Ishikawa (cell line): ENCODE measurements around the gene MBNL3.

ENCODE experiments used
- CEBPB ChIP-seq: IDR thresholded peaks from 2 replicates; pipeline ENCODE4 v1.6.1; 2012
- CREB1 ChIP-seq: IDR thresholded peaks from 2 replicates; pipeline ENCODE4 v1.6.1; 2012; ENCODE audit warnings: low read depth
- EGR1 ChIP-seq: IDR thresholded peaks from 2 replicates; pipeline ENCODE4 v1.6.1; 2012
- EP300 ChIP-seq: IDR thresholded peaks from 2 replicates; pipeline ENCODE4 v1.6.1; 2012; ENCODE audit warnings: borderline replicate concordance
- FOXM1 ChIP-seq: IDR thresholded peaks from 2 replicates; pipeline ENCODE4 v1.6.1; 2012; ENCODE audit warnings: low read depth, borderline replicate concordance
- NFIC ChIP-seq: IDR thresholded peaks from 2 replicates; pipeline ENCODE4 v1.6.1; 2012
- RAD21 ChIP-seq: IDR thresholded peaks from 2 replicates; pipeline ENCODE4 v1.6.1; 2012; ENCODE audit warnings: low read depth
- TAF1 ChIP-seq: IDR thresholded peaks from 2 replicates; pipeline ENCODE4 v1.6.1; 2012; ENCODE audit warnings: low read depth, mild to moderate bottlenecking
- TCF12 ChIP-seq: IDR thresholded peaks from 2 replicates; pipeline ENCODE4 v1.6.1; 2012; ENCODE audit warnings: low read depth
- TEAD4 ChIP-seq: IDR thresholded peaks from 2 replicates; pipeline ENCODE4 v1.6.1; 2012
- YY1 ChIP-seq: IDR thresholded peaks from 2 replicates; pipeline ENCODE4 v1.6.1; 2012; ENCODE audit warnings: low read depth
- ZBTB7A ChIP-seq: IDR thresholded peaks from 2 replicates; pipeline ENCODE4 v1.6.1; 2012; ENCODE audit warnings: low read depth
- TF ChIP-seq, protein P1 (sequence below): IDR thresholded peaks from 2 replicates; pipeline ENCODE4 v1.6.1; 2012
- TF ChIP-seq, protein P2 (sequence below): IDR thresholded peaks from 2 replicates; pipeline ENCODE4 v1.6.1; 2012
- TF ChIP-seq, protein P3 (sequence below): IDR thresholded peaks from 2 replicates; pipeline ENCODE4 v1.6.1; 2012; ENCODE audit warnings: low read depth, mild to moderate bottlenecking

The MBNL3 gene

DNA sequence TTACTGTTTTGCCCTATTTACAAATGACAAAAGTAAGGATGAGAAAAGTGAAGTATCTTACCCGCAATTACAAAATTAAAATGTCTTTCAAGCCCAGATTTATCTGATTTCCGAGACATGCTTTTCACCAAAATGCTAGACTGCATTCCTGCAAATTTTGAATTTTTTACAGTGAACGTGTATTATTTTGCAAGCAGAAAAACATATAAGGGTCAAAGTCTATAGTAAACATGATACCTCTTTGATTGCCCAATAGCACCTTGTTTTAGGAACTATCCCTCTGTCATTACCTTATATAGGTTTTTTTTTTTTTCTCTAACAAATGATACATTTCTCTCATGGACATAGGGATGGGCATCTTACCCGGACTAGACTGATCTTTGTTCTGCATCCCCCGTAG, 135.4 kb downstream of the MBNL3 start:
- no peak for TF ChIP-seq EGR1
- TF ChIP-seq, protein P1, sequence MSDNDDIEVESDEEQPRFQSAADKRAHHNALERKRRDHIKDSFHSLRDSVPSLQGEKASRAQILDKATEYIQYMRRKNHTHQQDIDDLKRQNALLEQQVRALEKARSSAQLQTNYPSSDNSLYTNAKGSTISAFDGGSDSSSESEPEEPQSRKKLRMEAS: no peak

DNA sequence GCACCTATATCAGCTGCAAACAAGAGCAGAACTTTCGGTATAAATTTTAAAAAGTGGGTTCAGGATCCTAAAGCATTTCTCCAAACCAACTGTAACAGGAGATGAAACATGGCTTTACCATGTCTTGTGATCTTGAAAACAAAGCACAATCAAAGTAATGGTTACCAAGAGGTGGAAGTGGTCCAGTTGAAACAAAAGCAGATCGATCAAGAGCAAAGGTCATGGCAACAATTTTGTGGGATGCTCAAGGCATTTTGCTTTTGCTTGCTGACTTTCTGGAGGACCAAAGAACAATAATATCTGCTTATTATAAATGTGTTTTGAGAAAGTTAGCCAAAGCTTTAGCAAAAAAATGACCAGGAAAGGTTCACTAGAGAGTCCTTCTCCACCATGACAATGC, 152.7 kb downstream of the MBNL3 start:
- TF ChIP-seq, protein P1: no peak
- TF ChIP-seq CEBPB (no peak), NFIC (no peak), TAF1 (no peak), YY1 (no peak), TEAD4 (no peak), RAD21 (no peak), FOXM1 (no peak), EP300 (no peak), CREB1 (no peak), ZBTB7A (no peak), TCF12 (no peak)
- TF ChIP-seq, protein P2, sequence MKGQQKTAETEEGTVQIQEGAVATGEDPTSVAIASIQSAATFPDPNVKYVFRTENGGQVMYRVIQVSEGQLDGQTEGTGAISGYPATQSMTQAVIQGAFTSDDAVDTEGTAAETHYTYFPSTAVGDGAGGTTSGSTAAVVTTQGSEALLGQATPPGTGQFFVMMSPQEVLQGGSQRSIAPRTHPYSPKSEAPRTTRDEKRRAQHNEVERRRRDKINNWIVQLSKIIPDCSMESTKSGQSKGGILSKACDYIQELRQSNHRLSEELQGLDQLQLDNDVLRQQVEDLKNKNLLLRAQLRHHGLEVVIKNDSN: no peak
- TF ChIP-seq, protein P3, sequence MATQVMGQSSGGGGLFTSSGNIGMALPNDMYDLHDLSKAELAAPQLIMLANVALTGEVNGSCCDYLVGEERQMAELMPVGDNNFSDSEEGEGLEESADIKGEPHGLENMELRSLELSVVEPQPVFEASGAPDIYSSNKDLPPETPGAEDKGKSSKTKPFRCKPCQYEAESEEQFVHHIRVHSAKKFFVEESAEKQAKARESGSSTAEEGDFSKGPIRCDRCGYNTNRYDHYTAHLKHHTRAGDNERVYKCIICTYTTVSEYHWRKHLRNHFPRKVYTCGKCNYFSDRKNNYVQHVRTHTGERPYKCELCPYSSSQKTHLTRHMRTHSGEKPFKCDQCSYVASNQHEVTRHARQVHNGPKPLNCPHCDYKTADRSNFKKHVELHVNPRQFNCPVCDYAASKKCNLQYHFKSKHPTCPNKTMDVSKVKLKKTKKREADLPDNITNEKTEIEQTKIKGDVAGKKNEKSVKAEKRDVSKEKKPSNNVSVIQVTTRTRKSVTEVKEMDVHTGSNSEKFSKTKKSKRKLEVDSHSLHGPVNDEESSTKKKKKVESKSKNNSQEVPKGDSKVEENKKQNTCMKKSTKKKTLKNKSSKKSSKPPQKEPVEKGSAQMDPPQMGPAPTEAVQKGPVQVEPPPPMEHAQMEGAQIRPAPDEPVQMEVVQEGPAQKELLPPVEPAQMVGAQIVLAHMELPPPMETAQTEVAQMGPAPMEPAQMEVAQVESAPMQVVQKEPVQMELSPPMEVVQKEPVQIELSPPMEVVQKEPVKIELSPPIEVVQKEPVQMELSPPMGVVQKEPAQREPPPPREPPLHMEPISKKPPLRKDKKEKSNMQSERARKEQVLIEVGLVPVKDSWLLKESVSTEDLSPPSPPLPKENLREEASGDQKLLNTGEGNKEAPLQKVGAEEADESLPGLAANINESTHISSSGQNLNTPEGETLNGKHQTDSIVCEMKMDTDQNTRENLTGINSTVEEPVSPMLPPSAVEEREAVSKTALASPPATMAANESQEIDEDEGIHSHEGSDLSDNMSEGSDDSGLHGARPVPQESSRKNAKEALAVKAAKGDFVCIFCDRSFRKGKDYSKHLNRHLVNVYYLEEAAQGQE: no peak

DNA sequence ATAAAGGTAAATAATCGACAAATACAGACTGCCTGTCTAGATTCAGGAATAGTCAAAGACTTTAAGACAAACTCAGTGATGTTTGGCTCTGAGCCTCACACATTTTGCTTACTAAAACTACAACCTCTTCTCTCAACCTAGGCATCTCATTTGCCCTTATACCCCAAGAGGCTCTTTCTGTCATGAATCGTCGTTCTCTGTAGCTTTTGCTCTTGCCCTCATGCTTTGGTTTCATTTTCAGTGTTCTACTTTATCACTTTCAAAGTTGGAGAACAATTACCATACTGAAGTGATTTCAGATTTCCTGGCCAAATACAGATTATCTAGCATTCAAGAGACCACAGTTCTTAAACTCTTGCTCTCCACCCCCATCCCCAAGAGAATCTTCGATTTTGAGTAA, 155.5 kb downstream of the MBNL3 start:
- TF ChIP-seq EP300 (no peak), YY1 (no peak), NFIC (no peak), TEAD4 (no peak), TCF12 (no peak), FOXM1 (no peak), EGR1 (no peak), TAF1 (no peak)
- TF ChIP-seq, protein P2: no peak
- TF ChIP-seq, protein P1: no peak

DNA sequence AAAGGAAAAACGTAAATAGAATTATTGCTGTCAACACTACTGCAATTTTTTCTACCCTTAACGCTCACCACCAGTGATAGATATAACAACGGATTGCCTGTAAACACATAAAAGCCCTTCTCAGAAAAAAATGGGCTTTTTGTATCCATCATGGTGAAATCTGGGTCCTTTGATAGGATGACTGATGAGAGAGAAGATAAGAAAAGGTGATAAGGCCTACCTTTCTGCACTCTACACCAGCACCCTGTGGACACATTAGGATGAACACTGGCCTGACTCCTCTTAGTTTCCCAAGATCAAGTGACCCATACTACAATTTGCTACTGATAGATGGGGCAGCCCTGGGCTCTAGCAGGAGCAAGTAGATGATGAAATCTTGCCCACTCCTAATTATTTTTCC, 157.3 kb downstream of the MBNL3 start:
- TF ChIP-seq EP300: no peak
- TF ChIP-seq FOXM1: no peak
- TF ChIP-seq TEAD4: no peak
- TF ChIP-seq CEBPB: no peak
- no peak for TF ChIP-seq TCF12
- TF ChIP-seq, protein P1: no peak
- no peak for TF ChIP-seq CREB1
- no peak for TF ChIP-seq TAF1
- no peak for TF ChIP-seq ZBTB7A
- no peak for TF ChIP-seq EGR1
- TF ChIP-seq, protein P2: no peak
- TF ChIP-seq, protein P3: no peak
- no peak for TF ChIP-seq NFIC
- TF ChIP-seq YY1: no peak

DNA sequence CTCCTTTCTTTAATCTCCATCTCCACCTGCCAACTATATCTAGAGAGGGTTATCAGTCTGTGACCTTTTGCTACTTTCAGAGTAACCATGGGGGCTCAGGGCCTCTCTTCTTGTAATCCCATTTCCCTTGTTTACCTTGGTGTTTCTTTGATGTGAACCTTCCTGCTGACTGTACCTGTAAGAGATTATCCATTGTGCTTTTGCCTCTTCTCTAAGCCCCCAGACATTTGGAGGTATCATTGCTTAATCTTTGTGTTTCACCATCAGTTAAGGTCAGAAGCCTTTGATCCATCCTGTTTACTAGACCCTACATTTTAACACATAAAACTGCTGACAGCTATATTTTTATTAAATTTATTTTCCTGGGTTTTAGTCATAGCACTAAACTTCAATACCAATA, 157.8 kb downstream of the MBNL3 start:
- TF ChIP-seq TAF1: no peak
- TF ChIP-seq TCF12: no peak
- no peak for TF ChIP-seq YY1
- TF ChIP-seq RAD21: no peak
- TF ChIP-seq, protein P3: no peak
- no peak for TF ChIP-seq TEAD4
- no peak for TF ChIP-seq EGR1
- TF ChIP-seq, protein P2: no peak
- no peak for TF ChIP-seq EP300
- TF ChIP-seq CREB1: no peak
